NCI-H2196 (cell line): ENCODE measurements around the gene CDR2L.
"Not testable (repeated sequence)": the region's sequence is repeated elsewhere in the genome, so short reads cannot be mapped to it uniquely, and the experiment has no call there.

Experiments used
- DNase-seq: peaks from one replicate; lab custom pipeline; 2025; ENCODE audit not compliant: unreplicated experiment; lab: John Stamatoyannopoulos, UW

The CDR2L gene

GRCh38 chr17:75036643-75037268 is 49.3 kb downstream of the CDR2L start:
- peak; percentile 29 for DNase-seq

- DNase-seq, result no peak
Measured at GRCh38 chr17:75039238-75039637, 51.8 kb downstream of the CDR2L start.

DNA sequence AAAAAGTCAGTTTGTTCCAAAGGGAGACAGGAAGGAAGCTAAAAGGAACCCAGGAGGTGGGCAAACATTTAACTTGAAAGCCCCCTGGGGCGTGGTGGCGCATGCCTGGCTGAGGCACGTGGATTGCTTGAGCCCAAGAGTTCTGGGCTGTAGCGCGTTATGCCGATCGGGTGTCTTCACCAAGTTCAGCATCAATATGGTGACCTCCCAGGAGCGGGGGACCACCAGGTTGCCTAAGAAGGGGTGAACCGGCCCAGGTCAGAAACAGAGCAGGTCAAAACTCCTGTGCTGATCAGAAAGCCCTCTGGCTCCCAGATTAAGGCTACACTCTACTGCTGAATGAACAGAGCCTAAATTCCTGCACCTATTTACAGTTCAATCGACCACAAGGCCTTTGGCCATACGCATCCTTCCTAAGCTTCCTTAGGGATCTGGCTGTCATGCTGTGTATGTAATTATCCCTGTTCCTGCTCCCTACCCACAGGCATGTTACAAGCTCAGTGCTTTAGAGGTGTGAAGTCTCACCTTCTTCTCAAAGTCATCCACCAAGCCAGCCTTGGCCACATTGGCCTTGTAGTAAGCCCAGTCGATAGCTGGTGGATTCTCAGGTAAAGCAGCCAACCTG is 54.3 kb downstream of the CDR2L start:
- no peak for DNase-seq

DNA sequence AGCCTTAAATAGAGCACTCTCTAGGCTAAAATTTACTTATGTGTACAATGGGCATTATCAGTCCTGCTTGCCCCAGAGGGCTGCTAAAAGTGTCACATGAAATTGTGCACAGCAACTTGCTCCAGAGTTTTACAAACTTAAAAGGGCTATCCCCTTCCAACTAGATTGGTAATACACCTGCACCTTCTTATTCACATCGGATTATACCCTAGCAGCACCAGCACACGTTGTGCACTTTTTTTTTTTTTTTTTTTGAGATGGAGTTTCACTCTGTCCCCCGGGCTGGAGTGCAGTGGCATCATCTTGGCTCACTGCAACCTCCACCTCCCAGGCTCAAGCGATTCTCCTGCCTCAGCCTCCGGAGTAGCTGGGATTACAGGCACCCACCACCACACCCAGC is 56.4 kb downstream of the CDR2L start:
- not testable (repeated sequence) for DNase-seq

DNA sequence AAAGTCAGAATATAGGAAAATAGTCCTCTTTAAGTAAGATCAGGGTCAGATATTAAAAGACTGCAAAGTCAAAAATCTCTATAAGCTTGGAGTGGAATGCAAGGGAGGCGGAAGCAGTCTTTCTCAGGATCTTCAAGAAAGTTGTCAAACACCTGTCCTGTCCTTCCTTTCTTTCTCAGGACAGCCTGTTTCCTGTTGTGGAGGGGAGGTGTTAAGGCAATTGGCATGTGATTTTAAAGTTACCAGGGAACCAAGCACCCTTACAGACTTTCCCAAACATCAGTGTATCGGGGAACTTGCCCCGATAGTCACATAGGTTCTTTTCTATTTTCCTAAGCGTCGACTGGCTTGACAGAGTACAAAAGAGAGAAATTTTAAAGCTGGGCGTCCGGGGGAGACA is 57.3 kb downstream of the CDR2L start:
- DNase-seq, result no peak

DNA sequence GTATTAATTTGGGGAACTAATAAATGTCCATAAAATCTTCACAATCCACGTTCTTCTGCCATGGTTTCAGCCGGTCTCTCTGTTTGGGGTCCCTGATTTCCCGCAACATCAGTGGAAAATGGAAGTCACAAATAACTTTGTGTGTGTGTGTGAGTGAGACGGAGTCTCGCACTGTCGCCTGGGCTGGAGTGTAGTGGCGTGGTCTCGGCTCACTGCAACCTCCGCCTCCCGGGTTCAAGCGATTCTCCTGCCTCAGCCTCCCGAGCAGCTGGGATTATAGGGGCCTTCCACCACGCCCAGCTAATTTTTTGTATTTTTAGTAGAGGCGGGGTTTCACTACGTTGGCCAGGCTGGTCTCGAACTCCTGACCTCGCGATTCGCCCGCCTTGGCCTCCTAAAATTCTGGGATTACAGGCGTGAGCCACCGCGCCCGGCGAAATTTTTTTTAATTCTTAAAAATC is 58.5 kb downstream of the CDR2L start:
- not testable (repeated sequence) for DNase-seq

GRCh38 chr17:75046407-75047289 is 59.2 kb downstream of the CDR2L start, which contains the start of the genes ATP5PD and KCTD2:
Gene ATP5PD, minus strand, starts transcription at chr17:75046969. Its CDS starts 4,319 bp downstream, at chr17:75042650.
Gene KCTD2, plus strand, starts transcription at chr17:75047225. Its CDS starts 26 bp downstream, at chr17:75047251.
- DNase-seq, result peak; percentile 95

GRCh38 chr17:75047398-75048098 is 60.1 kb downstream of the CDR2L start:
- DNase-seq, result no peak

DNA sequence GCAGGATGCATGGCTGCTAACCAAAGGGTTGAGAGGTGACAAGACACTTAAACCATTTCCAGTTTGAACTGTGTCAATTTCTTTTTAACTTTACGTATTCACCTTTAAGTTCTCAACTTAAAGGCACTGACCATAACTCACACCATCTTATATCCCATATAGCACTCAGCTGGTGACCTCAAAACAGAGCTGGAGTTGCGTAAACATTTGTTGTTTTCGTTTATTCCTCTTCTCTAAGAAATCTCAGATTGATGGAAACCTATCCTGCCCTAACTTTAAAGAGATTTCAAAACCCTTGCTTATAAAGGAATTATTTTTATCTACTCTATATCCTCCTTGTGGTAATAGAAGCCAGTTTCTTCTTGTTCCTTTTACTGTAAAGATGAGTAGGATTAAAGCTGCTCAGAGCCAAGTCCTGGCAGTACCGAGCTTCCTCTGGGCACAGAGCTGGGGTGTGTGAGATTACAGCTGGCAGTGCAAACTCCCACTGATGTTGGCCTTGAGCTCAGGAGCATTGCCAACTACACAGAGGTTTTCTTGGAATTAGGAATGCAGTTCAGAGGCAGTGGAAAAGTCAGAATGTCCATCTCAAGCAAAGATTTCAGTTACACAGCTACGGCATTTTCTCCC is 60.9 kb downstream of the CDR2L start:
- DNase-seq, result no peak

- DNase-seq, result no peak
Measured at GRCh38 chr17:75049057-75049456, 61.6 kb downstream of the CDR2L start.

DNA sequence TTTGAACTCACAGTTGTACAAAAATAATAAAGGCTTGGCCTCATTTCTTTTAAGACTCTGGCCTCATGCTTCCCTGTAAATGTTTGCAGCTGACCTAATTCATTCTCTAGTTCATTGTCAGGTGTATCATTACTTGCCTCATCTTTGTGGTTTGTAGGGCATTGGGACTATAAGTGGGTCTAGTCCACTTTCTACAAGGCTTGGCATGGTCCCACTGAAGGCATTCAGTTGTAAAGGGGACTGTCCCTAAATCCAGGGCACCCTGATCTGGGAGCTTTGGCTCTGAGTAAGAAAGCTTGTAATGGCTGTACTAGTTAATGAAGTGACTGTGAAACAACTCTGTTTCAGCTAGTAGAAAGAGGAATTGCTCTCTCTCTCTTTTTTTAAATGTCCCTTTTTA is 62.3 kb downstream of the CDR2L start:
- no peak for DNase-seq

- no peak for DNase-seq
Measured at GRCh38 chr17:75051941-75052340, 64.5 kb downstream of the CDR2L start.
